GM18861 (cell line): Measurements from ENCODE around the gene MEGF10.
"Not testable (repeated sequence)": the region's sequence is repeated elsewhere in the genome, so short reads cannot be mapped to it uniquely, and the experiment has no call there.

Experiments used
- ATAC-seq: cut with Tn5 transposase; IDR thresholded peaks from one replicate; pipeline ENCODE4 v1.9.1; 2021; ENCODE audit not compliant: unreplicated experiment

Gene MEGF10

DNA sequence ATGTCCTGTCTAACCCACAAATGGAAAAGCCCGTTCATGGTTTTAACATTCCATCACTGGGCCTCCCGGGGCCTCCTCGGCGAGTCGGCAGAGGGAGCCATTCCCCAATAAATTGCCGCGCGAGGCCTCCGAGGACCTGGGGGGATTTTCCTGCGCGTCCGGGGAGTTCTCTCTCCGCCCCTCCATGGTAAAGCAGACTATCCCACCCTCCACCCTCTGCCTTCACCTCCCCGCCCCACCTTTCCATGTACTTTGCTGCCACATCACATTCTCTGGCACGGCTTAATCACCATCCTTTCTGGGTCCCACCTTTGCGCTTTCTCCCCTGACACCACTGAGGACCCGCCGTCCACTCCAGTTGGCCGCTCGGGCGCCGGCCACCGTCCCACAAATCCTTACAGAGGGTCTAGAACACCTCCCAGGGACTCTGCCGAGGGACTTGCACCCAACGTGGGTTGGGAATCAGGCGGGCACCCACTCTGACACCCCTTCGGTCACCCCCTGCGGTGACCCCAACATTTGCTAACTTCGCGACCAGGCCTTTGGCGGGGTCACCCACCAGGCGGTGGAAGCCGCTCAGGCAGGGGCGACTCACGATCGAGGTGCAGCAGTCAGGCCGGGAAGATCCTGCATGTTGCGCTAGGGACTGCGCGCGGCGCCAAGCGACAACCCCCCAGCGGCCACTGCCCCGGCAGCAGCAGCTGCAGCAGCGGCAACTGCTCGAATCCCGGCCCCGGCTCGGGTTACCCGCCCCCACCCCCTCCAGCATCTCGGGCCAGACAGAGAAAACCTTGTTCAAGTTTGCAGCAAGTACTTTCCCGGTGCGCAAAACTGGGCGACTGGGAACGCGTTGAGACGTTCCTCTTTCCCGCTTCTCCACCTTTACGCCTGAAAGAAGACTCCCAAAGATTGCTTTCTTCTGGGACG lies at the start of gene MEGF10:
Gene MEGF10, plus strand, starts transcription at position 778 of the 927 bp plus-strand sequence. CDS start 40,513 bp downstream, outside the sequence.
- no peak for ATAC-seq

DNA sequence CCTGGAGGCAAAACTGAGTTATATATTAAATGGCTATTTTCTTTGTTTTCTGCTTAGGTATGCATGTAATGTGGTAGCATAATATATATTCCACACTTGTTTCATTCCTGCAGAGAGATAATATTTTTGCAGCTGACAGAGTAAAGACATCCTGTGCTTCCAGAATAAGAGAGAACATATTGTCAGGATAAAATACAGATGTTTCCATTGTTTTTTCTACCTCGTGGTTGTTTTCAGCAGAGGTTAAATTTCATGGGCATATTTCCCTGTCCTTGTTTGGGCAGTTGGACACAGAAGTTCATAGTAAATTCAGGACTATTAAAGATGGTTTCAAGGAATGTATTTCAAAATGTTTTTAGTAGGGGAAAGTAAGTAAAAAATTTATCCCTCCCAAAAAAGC lies 47.6 kb upstream of the MEGF10 start:
- ATAC-seq: no peak

DNA sequence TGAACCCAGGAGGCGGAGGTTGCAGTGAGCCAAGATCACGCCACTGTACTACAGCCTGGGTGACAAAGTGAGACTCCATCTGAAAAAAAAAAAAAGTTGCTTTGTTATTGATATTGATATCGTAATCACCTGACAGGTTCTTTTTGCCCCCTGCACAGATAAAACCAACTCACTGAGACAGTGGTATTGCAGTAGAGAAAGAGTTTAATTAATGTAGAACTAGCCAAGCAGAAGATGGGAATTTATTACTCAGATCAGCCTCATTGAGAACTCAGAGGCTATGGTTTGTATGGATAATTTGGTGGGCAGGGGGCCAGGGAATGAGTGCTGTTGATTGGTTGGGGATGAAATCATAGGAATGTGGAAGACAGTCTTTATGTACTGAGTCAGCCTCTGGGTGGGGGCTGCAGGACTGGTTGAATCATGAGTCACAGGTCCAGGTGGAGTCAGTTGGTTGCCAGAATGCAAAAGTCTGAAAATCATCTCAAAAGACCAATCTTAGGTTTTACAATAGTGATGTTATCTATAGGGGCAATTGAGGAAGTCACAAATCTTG lies 35.8 kb upstream of the MEGF10 start:
- no peak for ATAC-seq

DNA sequence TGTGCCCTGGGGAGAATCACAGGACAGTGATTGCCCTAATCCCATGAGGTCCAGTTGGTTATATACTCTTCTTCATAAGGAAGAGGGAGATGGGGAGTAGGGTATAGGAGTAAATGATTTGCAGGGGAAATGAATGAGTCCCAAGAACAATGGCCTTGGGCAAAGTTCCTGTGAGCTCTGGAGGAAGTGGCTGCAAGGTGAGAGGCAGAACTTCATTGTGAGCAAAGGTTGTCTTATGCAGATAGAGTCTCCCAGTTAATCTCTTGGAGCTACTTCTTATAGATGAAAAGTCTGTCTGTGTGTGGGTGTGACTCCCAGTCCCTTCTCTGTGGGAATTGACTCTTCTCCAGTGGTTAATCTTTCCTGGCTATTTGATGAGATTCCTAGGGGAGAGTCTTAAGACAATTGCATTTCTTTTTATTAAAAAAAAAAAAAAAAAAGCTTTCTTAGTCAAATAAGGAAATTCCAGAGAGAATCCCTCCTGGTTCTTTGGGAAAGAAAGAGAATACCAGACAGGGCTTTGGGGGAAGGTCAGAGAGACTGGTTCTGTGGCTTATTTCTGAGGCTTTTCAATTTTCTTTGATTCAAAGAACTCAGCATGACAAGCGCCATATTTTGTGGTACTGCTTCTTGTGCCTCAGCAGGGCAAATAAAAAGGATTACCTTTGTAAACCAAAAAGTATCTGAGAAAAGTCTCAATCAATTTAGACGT lies 33.6 kb upstream of the MEGF10 start:
- ATAC-seq: no peak

DNA sequence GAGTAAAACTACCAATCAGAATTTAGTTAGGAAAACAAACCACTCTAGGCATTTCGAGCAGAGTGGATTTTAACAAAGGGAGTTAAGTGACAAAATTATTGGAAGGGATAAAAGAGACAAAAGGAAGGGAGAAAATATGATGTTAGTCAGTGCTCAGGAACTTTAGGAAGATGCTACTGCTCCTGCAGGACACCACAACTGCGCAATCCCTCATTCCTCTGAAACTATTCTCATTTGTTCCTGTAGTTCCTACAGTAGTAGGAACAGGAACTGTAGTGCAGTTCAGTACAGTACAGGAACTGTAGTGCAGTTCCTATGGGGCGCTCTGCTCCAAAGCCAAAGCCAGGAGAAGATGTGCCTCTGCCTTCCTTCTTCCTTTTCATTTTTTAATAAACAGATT lies 29.9 kb upstream of the MEGF10 start:
- no peak for ATAC-seq

DNA sequence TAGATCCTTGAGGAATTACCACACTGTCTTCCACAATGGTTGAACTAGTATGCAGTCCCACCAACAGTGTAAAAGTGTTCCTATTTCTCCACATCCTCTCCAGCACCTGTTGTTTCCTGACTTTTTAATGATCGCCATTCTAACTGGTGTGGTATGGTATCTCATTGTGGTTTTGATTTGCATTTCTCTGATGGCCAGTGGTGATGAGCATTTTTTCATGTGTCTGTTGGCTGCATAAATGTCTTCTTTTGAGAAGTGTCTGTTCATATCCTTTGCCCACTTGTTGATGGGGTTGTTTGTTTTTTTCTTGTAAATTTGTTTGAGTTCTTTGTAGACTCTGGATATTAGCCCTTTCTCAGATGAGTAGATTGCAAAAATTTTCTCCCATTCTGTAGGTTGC lies 25.1 kb upstream of the MEGF10 start:
- ATAC-seq: not testable (repeated sequence)

DNA sequence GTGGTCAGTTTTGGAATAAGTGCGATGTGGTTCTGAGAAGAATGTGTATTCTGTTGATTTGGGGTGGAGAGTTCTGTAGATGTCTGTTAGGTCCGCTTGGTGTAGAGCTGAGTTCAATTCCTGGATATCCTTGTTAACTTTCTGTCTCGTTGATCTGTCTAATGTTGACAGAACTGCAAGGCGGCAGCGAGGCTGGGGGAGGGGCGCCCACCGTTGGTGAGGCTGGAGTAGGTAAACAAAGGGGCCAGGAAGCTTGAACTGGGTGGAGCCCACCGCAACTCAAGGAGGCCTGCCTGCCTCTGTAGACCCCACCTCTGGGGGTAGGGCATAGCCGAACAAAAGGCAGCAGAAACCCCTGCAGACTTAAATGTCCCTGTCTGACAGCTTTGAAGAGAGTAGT lies 22.3 kb upstream of the MEGF10 start:
- ATAC-seq: not testable (repeated sequence)

DNA sequence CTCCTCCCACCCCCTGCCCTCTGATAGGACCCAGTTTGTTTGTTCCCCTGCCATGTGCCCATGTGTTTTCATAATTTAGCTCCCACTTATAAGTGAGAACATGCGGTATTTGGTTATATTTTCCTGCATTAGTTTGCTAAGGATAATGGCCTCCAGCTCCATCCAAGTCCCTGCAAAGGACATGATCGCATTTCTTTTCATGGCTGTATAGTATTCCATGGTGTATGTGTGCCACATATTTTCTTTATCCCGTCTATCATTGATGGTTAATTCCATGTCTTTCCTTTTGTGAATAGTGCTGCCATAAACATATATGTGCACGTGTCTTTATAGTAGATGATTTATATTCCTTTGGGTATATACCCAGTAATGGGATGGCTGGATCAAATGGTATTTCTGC lies 19.9 kb upstream of the MEGF10 start:
- not testable (repeated sequence) for ATAC-seq

DNA sequence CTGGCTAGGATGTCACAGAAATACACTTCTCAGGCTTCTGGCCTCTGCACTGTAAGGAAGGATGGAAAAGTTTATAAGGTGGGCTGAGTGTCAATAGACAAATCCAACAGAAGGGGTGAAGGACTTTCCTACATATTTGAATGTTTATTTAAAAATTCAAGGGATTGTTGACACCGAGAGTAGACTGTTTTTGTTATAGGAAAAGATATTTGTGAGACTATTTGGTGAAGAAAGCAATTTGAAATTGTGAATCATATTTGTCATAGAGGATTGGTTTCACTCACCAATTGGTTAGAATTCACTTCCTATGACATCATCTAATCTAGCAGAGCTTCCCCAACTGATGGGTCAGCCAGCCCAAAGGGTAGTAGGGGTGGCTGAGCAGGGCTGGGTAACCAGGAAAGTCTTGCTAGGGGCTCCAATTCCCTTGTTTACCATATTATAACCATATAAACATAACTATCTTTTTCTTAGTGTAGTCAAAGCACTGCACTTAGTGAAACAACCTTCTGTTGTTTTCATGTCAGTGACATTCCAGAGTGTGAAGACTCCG lies 14.9 kb upstream of the MEGF10 start:
- ATAC-seq: no peak

DNA sequence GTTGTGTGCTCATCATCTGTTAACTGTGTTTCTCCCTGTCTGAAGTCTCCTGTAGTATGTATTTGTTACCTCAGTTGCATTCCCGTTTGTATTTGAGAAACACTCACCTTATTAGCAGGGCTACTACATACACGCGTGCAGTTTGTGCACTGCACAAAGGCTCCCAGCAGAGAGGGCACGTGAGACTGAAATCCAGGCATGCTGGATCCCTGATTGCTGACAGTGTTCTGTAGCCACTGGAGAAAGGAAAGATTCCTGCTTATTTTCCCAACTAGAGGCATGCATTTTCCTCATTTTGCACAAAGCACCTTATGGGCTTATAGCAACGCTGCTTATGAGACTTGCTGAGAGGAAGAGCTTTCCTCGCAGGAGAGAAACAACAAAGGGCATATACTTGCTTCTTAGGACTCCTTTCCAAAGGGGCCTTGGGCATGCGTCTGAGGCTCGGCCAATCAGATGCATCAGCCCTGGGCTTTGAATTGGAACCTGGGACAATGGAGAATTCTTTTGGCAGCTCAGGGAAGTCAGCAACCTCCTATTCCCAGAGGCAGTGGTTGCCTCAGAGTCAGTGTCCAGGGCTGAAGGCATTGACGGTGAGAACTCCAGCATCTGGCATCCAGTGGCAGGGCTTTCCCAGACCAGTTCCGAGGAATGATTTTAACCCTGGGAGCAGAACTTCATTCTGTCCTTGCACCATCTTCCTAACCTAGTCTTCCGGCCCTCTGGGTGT lies 9.9 kb upstream of the MEGF10 start:
- no peak for ATAC-seq

DNA sequence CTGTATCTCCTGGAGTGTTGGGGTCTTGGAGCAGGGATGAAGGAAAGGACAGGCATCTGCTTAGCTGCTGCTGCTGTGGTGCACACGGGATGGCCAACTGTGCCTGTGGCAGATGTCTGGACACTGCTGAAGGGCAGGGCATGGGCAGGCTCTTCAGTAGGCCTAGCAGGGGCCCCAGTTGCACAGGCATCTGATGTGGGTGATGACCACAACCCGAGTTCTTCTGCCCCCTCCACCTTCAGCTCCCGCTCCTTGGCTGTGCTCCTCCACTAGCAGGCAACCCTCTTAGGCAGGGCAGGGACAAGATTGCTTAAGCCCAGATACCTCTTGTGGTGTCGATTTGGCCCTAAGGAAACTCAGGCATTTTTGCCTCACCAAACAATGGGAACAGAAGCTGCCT lies 9.0 kb upstream of the MEGF10 start:
- no peak for ATAC-seq

DNA sequence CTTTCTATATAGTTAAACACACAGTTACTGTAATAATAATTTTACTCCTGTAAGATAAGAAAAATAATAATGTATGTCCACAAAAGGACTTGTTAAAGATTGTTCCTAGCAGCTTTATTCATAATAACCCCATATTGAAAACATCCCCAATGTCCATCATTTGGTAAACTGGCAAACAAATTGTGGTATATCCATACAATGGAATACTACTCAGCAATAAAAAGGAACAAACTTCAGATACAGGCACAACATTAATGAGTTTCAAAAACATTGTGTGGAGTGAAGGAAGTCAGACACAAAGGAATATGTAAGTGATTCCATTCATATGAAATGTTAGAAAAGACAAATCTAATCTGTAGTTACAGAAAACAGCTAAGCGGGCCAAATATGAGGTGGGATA lies 1.9 kb upstream of the MEGF10 start:
- ATAC-seq: no peak

DNA sequence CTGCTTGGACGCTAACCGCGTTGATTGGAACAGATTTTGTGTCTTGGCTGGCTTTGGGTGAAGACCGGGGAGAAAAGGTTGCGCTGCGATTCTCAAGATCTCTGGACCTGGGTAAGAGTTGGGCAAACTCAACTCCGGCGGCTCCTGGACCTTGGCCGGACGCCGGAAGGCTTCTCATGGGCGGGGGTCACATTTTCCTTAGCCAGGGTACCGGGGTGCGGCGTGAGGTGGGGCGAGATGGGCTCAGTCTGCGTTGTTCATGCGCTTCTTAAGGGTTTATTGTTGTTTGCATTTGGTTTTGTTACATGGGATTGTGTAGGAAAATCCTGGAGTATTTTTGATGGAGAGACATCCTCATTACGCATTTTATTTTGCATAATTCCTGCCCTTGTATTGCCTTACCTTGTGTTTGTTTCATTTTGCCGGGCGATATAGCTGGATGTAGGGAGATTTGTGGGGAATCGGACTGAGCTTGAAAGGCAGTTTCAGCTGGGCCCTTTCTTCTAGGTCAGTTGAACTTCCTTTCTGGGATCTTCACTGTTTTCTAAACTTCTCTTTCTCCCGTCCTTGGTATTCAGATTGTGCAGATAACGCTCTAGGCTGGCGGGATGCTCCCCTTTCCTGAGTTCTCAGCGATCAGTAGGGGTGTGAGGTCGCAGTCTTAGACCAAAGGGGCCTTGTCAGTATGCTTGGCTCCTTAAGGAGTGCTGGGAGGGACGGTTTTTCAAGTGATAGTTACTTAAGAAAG lies 524 bp downstream of the MEGF10 start:
- ATAC-seq: no peak

DNA sequence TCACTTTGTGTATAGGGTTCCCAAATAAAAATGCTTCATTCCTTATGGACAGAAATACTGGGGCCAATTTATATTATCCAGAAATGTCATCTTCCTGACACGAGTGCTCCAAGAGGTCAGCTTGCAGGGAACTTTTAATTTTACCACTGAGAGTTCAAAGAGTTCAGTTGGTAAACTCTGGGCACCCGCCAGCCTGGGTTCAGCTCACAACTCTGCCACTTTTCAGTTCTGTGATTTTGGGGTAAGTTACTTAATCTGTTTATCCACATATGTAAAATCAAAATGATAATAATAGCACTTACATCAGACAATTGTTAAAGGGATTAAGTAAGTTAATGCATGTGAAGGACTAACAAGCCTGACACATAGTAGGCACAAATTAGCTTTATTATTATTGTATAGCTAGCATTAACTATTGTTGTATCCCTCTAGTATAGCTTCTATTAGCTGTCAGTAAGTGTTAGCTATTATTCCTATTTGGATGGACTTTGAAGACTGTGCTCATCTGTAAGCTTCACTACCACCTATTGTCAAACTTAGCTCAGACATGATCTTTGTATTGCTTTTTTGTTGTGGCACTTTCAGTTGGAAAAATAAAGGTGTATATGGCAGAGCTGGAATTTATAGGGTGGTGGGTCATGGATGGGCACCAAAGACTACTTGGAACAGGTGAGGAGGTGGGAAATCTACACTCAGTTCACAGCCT lies 1.6 kb downstream of the MEGF10 start:
- no peak for ATAC-seq

DNA sequence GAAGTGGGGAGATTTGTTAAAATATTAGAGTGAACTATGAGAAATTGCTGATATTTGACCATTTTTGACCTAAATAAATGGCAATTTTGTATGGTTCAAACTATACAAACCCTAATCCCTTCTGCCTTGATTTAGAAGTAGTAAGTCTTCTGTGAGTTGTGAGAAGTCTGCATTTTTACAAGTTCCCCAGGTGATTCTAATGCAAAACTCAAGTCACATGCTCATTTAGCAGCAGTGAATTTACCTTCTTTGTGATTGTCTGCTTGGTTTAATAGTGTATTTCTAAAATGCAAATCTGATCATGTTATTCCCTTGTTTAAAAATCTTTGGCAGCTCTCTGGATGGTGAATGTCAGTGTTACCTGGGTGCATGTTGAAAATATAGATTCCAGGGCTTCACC lies 2.8 kb downstream of the MEGF10 start:
- no peak for ATAC-seq

DNA sequence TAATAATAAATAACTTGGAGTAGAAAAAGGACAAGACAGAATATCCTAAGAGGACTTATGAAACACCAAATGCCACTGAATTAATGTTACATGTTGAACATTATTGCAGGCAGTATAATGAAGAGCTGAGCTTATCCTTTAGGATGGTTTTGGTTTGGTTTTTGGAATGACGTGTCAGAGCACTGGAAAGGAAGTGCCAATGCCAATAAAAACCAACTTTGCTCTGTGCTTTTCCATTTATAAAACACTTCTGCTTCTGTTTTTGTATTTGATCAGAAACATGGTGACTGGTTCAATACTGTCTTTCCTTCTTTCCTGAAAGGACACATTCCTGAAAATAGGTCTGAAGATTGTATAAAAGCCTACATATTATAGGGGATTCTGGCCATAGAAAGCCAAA lies 4.2 kb downstream of the MEGF10 start:
- no peak for ATAC-seq

DNA sequence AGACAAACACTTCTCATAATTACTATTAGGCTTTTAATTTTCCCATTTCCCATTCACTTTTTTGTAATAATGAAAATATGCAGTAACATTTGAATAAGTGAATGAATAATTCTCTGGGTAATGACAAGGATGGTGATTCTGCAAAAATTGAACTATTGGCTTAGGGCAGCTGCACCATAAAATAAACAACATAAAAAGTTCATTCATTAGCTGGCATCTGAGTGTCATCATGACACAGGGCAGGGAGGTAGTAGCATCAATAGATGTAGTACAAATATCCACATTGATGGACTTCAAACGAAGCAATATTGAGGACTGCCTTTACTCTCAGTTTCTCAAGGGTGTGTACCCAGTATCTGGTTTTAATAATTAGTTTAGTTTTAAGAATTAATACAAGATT lies 4.9 kb downstream of the MEGF10 start:
- ATAC-seq: no peak

DNA sequence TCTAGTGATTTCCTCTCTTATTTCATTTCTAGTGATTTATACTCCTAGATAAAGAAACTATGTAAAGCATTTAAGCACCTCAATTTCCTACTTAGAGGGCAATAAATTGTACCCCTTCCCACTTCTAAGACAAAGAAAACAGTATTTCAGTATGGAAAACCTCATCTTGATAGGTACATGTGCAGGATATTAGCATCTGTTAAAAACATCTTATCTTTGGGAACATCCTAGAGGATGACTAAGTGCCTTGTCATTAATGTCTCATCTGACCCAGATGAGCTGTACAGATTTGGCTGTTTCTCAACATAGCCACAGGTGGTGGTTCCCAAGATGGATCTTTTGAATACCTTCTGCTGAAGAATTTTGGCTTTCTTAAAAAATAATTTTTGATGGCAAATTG lies 5.7 kb downstream of the MEGF10 start:
- no peak for ATAC-seq

DNA sequence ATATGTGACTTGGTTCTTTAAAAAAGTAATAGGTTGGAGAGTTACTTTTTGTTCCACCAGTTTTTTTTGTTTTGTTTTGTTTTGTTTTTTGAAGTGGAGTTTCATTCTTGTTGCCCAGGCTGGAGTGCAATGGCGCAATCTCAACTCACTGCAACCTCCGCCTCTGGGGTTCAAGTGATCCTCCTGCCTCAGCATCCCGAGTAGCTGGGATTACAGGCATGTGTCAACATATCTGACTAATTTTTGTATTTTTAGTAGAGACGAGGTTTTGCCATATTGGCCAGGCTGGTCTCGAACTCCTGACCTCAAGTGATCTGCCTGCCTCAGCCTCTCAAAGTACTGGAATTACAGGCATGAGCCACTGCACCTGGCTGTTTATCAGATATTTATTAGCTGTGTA lies 6.3 kb downstream of the MEGF10 start:
- ATAC-seq: not testable (repeated sequence)
